K562 (cell line): ENCODE data around the gene PTCH2. TPM values are rescaled to one million over a fixed set of nuclear protein-coding genes. Genes with fewer than 3 reads are reported as not detected.
A peak's percentile ranks its signal among the peaks of the same experiment; 100 is the strongest.

Source experiments
- ARNT ChIP-seq, 2 experiments: fragments of 450-650 bp; IDR thresholded peaks; 2 replicates each; pipeline ENCODE4 v1.6.1; 2016; ENCODE audit warnings: mild to moderate bottlenecking in 1 of 2
- BRCA1 ChIP-seq, 2 experiments: fragments of 450-650 bp in 1 of 2; sonication (generic) in 1 of 2; formaldehyde crosslinking in 1 of 2; IDR thresholded peaks; 2 replicates each; pipeline versions ENCODE4 v1.5.0 to v1.6.1; 2017 to 2020; ENCODE audit warnings: mild to moderate bottlenecking in 1 of 2, missing genetic modification reagents in 1 of 2
- CXXC5 ChIP-seq: fragments of 250-450 bp; sonication (Bioruptor Pico); IDR thresholded peaks from 2 replicates; pipeline ENCODE4 v1.8.0; 2022; ENCODE audit warnings: inconsistent platforms, mild to moderate bottlenecking, moderate library complexity
- FIP1L1 ChIP-seq: fragments of 200-400 bp; formaldehyde crosslinking; IDR thresholded peaks from 2 replicates; pipeline ENCODE4 v1.6.1; 2018; ENCODE audit warnings: mild to moderate bottlenecking, low read depth, low read length; ENCODE audit not compliant: poor library complexity, severe bottlenecking
- SIN3A ChIP-seq, 2 experiments: fragments of 150-350 bp in 1 of 2; IDR thresholded peaks; 2 replicates each; pipeline ENCODE4 v1.6.1; 2011 to 2016; ENCODE audit warnings: borderline replicate concordance in 2 of 2, low read depth in 2 of 2, low read length in 2 of 2, mild to moderate bottlenecking in 2 of 2, moderate library complexity in 2 of 2; ENCODE audit not compliant: control insufficient read depth in 1 of 2
- TAF1 ChIP-seq: IDR thresholded peaks from 2 replicates; pipeline ENCODE4 v1.6.1; 2011; ENCODE audit warnings: mild to moderate bottlenecking, low read length, moderate library complexity; ENCODE audit not compliant: insufficient read depth, control insufficient read depth, severe bottlenecking; ENCODE audit errors: extremely low read depth
- TBP ChIP-seq: optimal IDR thresholded peaks from 2 replicates; pipeline ENCODE3; 2011; ENCODE audit warnings: low read depth, low read length, improper control_type of control experiment
- ZNF175 ChIP-seq: fragments of 200-800 bp; sonication (Bioruptor generic); IDR thresholded peaks from 2 replicates; pipeline ENCODE4 v1.6.1; 2016; ENCODE audit warnings: low read depth, mild to moderate bottlenecking, missing genetic modification characterization, missing compliant biosample characterization
- ZNF586 ChIP-seq: fragments of 450-650 bp; formaldehyde crosslinking; conservative IDR thresholded peaks from 2 replicates; pipeline ENCODE4 v1.4.0; 2020; ENCODE audit warnings: mild to moderate bottlenecking, moderate library complexity
- polyA plus RNA-seq, 8 experiments: library from polyadenylated mRNA; depleted of rRNA in 4 of 8; stranded (reverse) in 5 of 8; unstranded in 3 of 8; fragments of >200 nt; fragmentation: Nextera tagmentation in 2 of 8; fragmentation: Illumina TruSeq in 1 of 8; extraction: Ambion mirVana in 2 of 8; extraction: Trizol in 1 of 8; gene quantifications; 2 replicates each; pipeline versions ENCODE4 v1.2.1 to v1.2.3, GENCODE V29; 2011 to 2014; ENCODE audit warnings: inconsistent platforms in 1 of 8, missing spikeins in 1 of 8
- total RNA-seq, 7 experiments: library from RNA; depleted of rRNA in 6 of 7; stranded (reverse); fragments of >200 nt in 6 of 7; fragmentation: Illumina TruSeq in 2 of 7; extraction: Trizol in 2 of 7; gene quantifications; 2 replicates each; pipeline versions ENCODE4 v1.2.1 to v1.2.3, GENCODE V29; 2011 to 2021; ENCODE audit warnings: low replicate concordance in 1 of 7
- TF ChIP-seq, protein P1 (sequence below): fragments of 450-650 bp; formaldehyde crosslinking; IDR thresholded peaks from 2 replicates; pipeline ENCODE4 v1.4.0; 2022; ENCODE audit warnings: mild to moderate bottlenecking, moderate library complexity
- TF ChIP-seq, protein P2 (sequence below): sonication (generic); formaldehyde crosslinking; IDR thresholded peaks from 2 replicates; pipeline ENCODE4 v1.4.0; 2020; ENCODE audit warnings: mild to moderate bottlenecking, missing genetic modification reagents
- TF ChIP-seq, protein P3 (sequence below): sonication (generic); formaldehyde crosslinking; IDR thresholded peaks from 2 replicates; pipeline ENCODE4 v1.8.1; 2023; ENCODE audit warnings: mild to moderate bottlenecking, missing genetic modification reagents
- TF ChIP-seq, protein P4 (sequence below): IDR thresholded peaks from 2 replicates; pipeline ENCODE4 v1.6.1; 2011; ENCODE audit warnings: borderline replicate concordance, low read depth, mild to moderate bottlenecking, moderate library complexity, low read length; ENCODE audit not compliant: insufficient read depth, poor library complexity, severe bottlenecking
- TF ChIP-seq, protein P5 (sequence below): fragments of 250-450 bp; sonication (Bioruptor Pico); IDR thresholded peaks from 2 replicates; pipeline ENCODE4 v1.8.0; 2022; ENCODE audit warnings: moderate library complexity, mild to moderate bottlenecking, inconsistent platforms

The PTCH2 gene
- total and polyA plus RNA-seq, 9 of the 15 experiments (the other 6 are each of a cell fraction or from before 2014, with no cell fraction given) = 0.15 to 27.3 (median 0.48) TPM; not detected in 1

DNA sequence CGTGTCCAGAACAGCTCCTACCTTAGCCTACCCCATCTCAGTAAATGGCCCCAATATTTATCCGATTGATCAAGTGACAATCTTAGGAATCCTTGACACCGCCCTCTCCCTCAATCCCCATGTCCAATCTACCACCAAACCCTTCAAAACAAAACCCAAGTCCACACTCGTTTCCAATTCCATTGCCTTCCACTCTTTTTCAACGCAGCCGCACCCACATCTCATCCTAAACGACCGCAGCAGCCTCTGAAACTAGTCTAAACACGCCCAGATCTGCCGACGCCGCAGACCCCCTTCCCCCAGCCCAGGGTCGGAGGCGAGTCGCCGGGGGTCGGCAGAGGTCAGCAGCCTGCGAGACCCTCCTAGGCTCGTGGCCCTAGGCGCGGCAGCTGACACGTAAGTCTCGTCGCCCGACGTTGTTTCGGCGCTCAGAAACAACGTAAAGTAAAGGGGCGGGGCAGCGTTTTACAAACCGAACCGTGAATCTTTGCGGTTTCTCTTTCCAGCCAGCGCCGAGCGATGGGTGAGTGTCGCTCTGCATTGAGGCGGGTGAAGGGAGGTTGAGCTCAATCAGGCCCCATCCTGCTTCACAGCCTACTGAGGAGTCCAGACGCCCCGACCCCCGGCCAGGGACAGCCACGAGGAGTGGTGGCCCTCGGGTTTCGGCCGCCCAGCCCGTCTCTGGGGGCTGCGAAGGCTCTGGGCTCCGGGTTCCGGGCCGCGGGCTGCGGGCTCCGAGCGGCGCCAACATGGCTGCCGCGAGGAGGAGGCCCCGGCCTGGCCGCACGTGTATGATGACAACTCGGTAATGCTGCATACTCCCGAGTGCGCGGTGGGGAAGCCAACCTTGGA is 67.7 kb downstream of the PTCH2 start, which contains the start of gene RPS8 (continued):
- no peak for TF ChIP-seq BRCA1 (IDR thresholded peaks at IDR 0.05)
- TF ChIP-seq BRCA1 (CRISPR knock-in tag; IDR thresholded peaks at IDR 0.05) = no peak
- TF ChIP-seq CXXC5 (CRISPR knock-in tag) = peak; percentile 97
- peak; percentile 99 for TF ChIP-seq TBP
- peak; percentile 98 for TF ChIP-seq FIP1L1
- peak; percentile 99 for TF ChIP-seq TAF1
- TF ChIP-seq, protein P1, sequence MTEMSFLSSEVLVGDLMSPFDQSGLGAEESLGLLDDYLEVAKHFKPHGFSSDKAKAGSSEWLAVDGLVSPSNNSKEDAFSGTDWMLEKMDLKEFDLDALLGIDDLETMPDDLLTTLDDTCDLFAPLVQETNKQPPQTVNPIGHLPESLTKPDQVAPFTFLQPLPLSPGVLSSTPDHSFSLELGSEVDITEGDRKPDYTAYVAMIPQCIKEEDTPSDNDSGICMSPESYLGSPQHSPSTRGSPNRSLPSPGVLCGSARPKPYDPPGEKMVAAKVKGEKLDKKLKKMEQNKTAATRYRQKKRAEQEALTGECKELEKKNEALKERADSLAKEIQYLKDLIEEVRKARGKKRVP (CRISPR knock-in tag) = peak; percentile 68
- TF ChIP-seq ARNT (IDR thresholded peaks at IDR 0.05) = peak; percentile 88 to 95
- TF ChIP-seq SIN3A (IDR thresholded peaks at IDR 0.05; ENCODE audit: borderline replicate concordance in 2 of 2, control insufficient read depth in 1 of 2, low read depth in 2 of 2, low read length in 2 of 2) = peak; percentile 21 to 79; a peak in 2 of 4 replicates
- TF ChIP-seq, protein P2, sequence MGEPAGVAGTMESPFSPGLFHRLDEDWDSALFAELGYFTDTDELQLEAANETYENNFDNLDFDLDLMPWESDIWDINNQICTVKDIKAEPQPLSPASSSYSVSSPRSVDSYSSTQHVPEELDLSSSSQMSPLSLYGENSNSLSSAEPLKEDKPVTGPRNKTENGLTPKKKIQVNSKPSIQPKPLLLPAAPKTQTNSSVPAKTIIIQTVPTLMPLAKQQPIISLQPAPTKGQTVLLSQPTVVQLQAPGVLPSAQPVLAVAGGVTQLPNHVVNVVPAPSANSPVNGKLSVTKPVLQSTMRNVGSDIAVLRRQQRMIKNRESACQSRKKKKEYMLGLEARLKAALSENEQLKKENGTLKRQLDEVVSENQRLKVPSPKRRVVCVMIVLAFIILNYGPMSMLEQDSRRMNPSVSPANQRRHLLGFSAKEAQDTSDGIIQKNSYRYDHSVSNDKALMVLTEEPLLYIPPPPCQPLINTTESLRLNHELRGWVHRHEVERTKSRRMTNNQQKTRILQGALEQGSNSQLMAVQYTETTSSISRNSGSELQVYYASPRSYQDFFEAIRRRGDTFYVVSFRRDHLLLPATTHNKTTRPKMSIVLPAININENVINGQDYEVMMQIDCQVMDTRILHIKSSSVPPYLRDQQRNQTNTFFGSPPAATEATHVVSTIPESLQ (CRISPR knock-in tag) = no peak
- TF ChIP-seq, protein P3, sequence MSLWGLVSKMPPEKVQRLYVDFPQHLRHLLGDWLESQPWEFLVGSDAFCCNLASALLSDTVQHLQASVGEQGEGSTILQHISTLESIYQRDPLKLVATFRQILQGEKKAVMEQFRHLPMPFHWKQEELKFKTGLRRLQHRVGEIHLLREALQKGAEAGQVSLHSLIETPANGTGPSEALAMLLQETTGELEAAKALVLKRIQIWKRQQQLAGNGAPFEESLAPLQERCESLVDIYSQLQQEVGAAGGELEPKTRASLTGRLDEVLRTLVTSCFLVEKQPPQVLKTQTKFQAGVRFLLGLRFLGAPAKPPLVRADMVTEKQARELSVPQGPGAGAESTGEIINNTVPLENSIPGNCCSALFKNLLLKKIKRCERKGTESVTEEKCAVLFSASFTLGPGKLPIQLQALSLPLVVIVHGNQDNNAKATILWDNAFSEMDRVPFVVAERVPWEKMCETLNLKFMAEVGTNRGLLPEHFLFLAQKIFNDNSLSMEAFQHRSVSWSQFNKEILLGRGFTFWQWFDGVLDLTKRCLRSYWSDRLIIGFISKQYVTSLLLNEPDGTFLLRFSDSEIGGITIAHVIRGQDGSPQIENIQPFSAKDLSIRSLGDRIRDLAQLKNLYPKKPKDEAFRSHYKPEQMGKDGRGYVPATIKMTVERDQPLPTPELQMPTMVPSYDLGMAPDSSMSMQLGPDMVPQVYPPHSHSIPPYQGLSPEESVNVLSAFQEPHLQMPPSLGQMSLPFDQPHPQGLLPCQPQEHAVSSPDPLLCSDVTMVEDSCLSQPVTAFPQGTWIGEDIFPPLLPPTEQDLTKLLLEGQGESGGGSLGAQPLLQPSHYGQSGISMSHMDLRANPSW = no peak; the same call in 1 of the 2 replicates
- peak; percentile 63; the same call in 1 of the 2 replicates for TF ChIP-seq ZNF175 (CRISPR knock-in tag)
- TF ChIP-seq, protein P4, sequence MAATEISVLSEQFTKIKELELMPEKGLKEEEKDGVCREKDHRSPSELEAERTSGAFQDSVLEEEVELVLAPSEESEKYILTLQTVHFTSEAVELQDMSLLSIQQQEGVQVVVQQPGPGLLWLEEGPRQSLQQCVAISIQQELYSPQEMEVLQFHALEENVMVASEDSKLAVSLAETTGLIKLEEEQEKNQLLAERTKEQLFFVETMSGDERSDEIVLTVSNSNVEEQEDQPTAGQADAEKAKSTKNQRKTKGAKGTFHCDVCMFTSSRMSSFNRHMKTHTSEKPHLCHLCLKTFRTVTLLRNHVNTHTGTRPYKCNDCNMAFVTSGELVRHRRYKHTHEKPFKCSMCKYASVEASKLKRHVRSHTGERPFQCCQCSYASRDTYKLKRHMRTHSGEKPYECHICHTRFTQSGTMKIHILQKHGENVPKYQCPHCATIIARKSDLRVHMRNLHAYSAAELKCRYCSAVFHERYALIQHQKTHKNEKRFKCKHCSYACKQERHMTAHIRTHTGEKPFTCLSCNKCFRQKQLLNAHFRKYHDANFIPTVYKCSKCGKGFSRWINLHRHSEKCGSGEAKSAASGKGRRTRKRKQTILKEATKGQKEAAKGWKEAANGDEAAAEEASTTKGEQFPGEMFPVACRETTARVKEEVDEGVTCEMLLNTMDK = no peak
- no peak for TF ChIP-seq ZNF586 (CRISPR knock-in tag)
- TF ChIP-seq, protein P5, sequence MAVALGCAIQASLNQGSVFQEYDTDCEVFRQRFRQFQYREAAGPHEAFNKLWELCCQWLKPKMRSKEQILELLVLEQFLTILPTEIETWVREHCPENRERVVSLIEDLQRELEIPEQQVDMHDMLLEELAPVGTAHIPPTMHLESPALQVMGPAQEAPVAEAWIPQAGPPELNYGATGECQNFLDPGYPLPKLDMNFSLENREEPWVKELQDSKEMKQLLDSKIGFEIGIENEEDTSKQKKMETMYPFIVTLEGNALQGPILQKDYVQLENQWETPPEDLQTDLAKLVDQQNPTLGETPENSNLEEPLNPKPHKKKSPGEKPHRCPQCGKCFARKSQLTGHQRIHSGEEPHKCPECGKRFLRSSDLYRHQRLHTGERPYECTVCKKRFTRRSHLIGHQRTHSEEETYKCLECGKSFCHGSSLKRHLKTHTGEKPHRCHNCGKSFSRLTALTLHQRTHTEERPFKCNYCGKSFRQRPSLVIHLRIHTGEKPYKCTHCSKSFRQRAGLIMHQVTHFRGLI (CRISPR knock-in tag) = no peak
